WTC11 (cell line): ENCODE results near the gene TERT. TPM values are rescaled to one million over a fixed set of nuclear protein-coding genes. Genes with fewer than 3 reads are reported as not detected.

Experiments used
- ATAC-seq: fragments of 200-7000 bp; cut with Tn5 transposase; 2 replicates; pipeline ENCODE4 v1.10.0; 2021; ENCODE audit warnings: mild to moderate bottlenecking, moderate library complexity
- CTCF ChIA-PET: fragments of 300-600 bp; sonication (Branson Sonifier 250); formaldehyde crosslinking; loops from one replicate; lab custom pipeline; 2021; ENCODE audit warnings: antibody characterized with exemption; lab: Charles Lee
- POLR2A ChIA-PET: fragments of 350-600 bp; sonication (Branson Sonifier 250); formaldehyde crosslinking; loops from one replicate; lab custom pipeline; 2021; ENCODE audit warnings: antibody characterized with exemption; lab: Charles Lee
- DNase-seq: peaks from one replicate; pipeline ENCODE4 v3.0.0; 2021; ENCODE audit warnings: low spot score
- H3K27ac Mint-ChIP-seq: 2 replicates; pipeline ENCODE4 v1.8.0; 2021; ENCODE audit warnings: mixed read lengths
- H3K27me3 Mint-ChIP-seq: 2 replicates; pipeline ENCODE4 v1.8.0; 2021; ENCODE audit warnings: low read depth, mild to moderate bottlenecking, moderate library complexity, mixed read lengths
- H3K36me3 Mint-ChIP-seq: 2 replicates; pipeline ENCODE4 v1.8.0; 2021; ENCODE audit warnings: mixed read lengths
- H3K4me1 Mint-ChIP-seq: 2 replicates; pipeline ENCODE4 v1.8.0; 2022; ENCODE audit warnings: mixed read lengths
- H3K4me3 Mint-ChIP-seq: 2 replicates; pipeline ENCODE4 v1.8.0; 2021; ENCODE audit warnings: mild to moderate bottlenecking, moderate library complexity, mixed read lengths
- H3K9me3 Mint-ChIP-seq: 2 replicates; pipeline ENCODE4 v1.8.0; 2021; ENCODE audit warnings: mixed read lengths
- CREB1 ChIP-seq: sonication (generic); formaldehyde crosslinking; IDR thresholded peaks from 2 replicates; pipeline ENCODE4 v1.8.0; 2023; ENCODE audit warnings: mild to moderate bottlenecking, missing genetic modification reagents
- ELF4 ChIP-seq: sonication (generic); formaldehyde crosslinking; IDR thresholded peaks from 2 replicates; pipeline ENCODE4 v1.8.1; 2022; ENCODE audit warnings: low read depth, mild to moderate bottlenecking, moderate library complexity, missing genetic modification reagents
- ETV6 ChIP-seq: sonication (generic); formaldehyde crosslinking; IDR thresholded peaks from 2 replicates; pipeline ENCODE4 v1.8.1; 2022; ENCODE audit warnings: mild to moderate bottlenecking, missing genetic modification reagents
- FOXP1 ChIP-seq: sonication (generic); formaldehyde crosslinking; IDR thresholded peaks from 2 replicates; pipeline ENCODE4 v1.8.0; 2022; ENCODE audit warnings: missing genetic modification reagents, mild to moderate bottlenecking, moderate library complexity, borderline replicate concordance
- GTF2I ChIP-seq: fragments of 250-450 bp; sonication (Bioruptor Pico); conservative IDR thresholded peaks from 2 replicates; pipeline ENCODE4 v1.4.0; 2021; ENCODE audit warnings: mild to moderate bottlenecking
- KAT7 ChIP-seq: sonication (generic); formaldehyde crosslinking; IDR thresholded peaks from 2 replicates; pipeline ENCODE4 v1.8.1; 2023; ENCODE audit warnings: missing genetic modification reagents, mild to moderate bottlenecking, borderline replicate concordance
- MYBL2 ChIP-seq: sonication (generic); formaldehyde crosslinking; IDR thresholded peaks from 2 replicates; pipeline ENCODE4 v1.8.1; 2023; ENCODE audit warnings: mild to moderate bottlenecking, moderate library complexity, missing genetic modification reagents
- NFYB ChIP-seq: sonication (generic); formaldehyde crosslinking; conservative IDR thresholded peaks from 2 replicates; pipeline ENCODE4 v1.8.0; 2022; ENCODE audit warnings: low read depth, missing genetic modification reagents
- OVOL2 ChIP-seq: fragments of 250-450 bp; sonication (Bioruptor Pico); IDR thresholded peaks from 2 replicates; pipeline ENCODE4 v1.9.0; 2021; ENCODE audit warnings: mild to moderate bottlenecking, borderline replicate concordance
- TEAD1 ChIP-seq: sonication (generic); formaldehyde crosslinking; IDR thresholded peaks from 2 replicates; pipeline ENCODE4 v1.8.0; 2022; ENCODE audit warnings: mild to moderate bottlenecking, missing genetic modification reagents
- ZNF121 ChIP-seq: sonication (generic); formaldehyde crosslinking; IDR thresholded peaks from 2 replicates; pipeline ENCODE4 v1.8.0; 2023; ENCODE audit warnings: missing genetic modification reagents
- ZNF138 ChIP-seq: sonication (generic); formaldehyde crosslinking; conservative IDR thresholded peaks from 2 replicates; pipeline ENCODE4 v1.8.1; 2022; ENCODE audit warnings: mild to moderate bottlenecking, moderate library complexity, missing genetic modification reagents
- ZNF232 ChIP-seq: sonication (generic); formaldehyde crosslinking; IDR thresholded peaks from 2 replicates; pipeline ENCODE4 v1.8.0; 2022; ENCODE audit warnings: mild to moderate bottlenecking, missing genetic modification reagents
- ZNF263 ChIP-seq: sonication (generic); formaldehyde crosslinking; IDR thresholded peaks from 2 replicates; pipeline ENCODE4 v1.8.1; 2022; ENCODE audit warnings: low read depth, mild to moderate bottlenecking, moderate library complexity, missing genetic modification reagents
- ZNF416 ChIP-seq: fragments of 250-450 bp; sonication (Bioruptor Pico); IDR thresholded peaks from 2 replicates; pipeline ENCODE4 v1.9.0; 2021; ENCODE audit warnings: mild to moderate bottlenecking, inconsistent platforms
- ZNF423 ChIP-seq: fragments of 250-450 bp; sonication (Bioruptor Pico); IDR thresholded peaks from 2 replicates; pipeline ENCODE4 v2.1.2; 2022; ENCODE audit warnings: mild to moderate bottlenecking, moderate library complexity
- total RNA-seq: library from RNA; stranded (reverse); gene quantifications from 3 replicates; pipeline ENCODE4 v1.2.3, GENCODE V29; 2021
- TF ChIP-seq, protein P1 (sequence below): sonication (generic); formaldehyde crosslinking; IDR thresholded peaks from 2 replicates; pipeline ENCODE4 v1.8.0; 2022; ENCODE audit warnings: mild to moderate bottlenecking, missing genetic modification reagents
- TF ChIP-seq, protein P2 (sequence below): fragments of 250-450 bp; sonication (Bioruptor Pico); IDR thresholded peaks from 2 replicates; pipeline ENCODE4 v1.9.0; 2021; ENCODE audit warnings: mild to moderate bottlenecking
- TF ChIP-seq, protein P3 (sequence below): sonication (generic); formaldehyde crosslinking; IDR thresholded peaks from 2 replicates; pipeline ENCODE4 v1.8.1; 2022; ENCODE audit warnings: low read depth, mild to moderate bottlenecking, moderate library complexity, missing genetic modification reagents, borderline replicate concordance
- TF ChIP-seq, protein P4 (sequence below): fragments of 200-600 bp; IDR thresholded peaks from 2 replicates; pipeline ENCODE4 v1.8.0; 2022; ENCODE audit warnings: antibody characterized with exemption
- TF ChIP-seq, protein P5 (sequence below): fragments of 250-450 bp; sonication (Bioruptor Pico); IDR thresholded peaks from 2 replicates; pipeline ENCODE4 v1.8.0; 2021; ENCODE audit warnings: mild to moderate bottlenecking
- TF ChIP-seq, protein P6 (sequence below): sonication (generic); formaldehyde crosslinking; IDR thresholded peaks from 2 replicates; pipeline ENCODE4 v1.8.0; 2023; ENCODE audit warnings: mild to moderate bottlenecking, missing genetic modification reagents
- TF ChIP-seq, protein P7 (sequence below): sonication (generic); formaldehyde crosslinking; conservative IDR thresholded peaks from 2 replicates; pipeline ENCODE4 v1.8.1; 2023; ENCODE audit warnings: mild to moderate bottlenecking, low read depth, missing genetic modification reagents, moderate library complexity

The TERT gene
- total RNA-seq, 1 experiment from 2014 or later, result 42.9 TPM

DNA sequence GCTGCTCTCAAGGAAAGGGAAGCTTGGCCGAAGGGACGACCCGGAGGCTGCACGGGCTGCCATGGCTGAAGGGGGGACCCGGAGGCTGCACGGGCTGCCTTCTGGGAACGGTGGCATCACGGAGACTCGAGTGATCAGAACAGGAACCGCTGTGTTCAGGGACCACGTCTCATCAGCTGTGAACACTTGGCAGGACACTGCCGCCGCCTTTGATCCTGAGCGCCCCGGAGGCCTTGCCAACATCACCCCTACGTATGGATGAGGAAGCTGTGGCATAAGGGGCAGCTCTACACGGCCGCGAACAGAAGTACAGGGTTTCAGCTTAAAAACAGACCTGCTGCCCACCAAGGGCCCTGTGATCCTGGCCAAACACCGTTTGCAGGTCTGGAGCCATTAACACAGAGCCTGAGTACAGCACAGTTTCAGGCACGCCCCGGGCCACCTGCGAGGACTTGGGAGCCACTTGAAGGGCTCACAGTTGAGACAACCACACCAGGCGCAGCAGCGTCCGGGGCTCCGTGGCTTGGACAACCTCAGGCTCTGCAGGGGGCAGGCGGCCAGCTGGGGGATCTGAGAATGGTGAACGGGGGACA is 23.9 kb upstream of the TERT start (continued):
- no peak for TF ChIP-seq ZNF423
- TF ChIP-seq, protein P1, sequence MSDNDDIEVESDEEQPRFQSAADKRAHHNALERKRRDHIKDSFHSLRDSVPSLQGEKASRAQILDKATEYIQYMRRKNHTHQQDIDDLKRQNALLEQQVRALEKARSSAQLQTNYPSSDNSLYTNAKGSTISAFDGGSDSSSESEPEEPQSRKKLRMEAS (CRISPR knock-in tag), result no peak
- no peak for TF ChIP-seq ETV6 (CRISPR knock-in tag)

DNA sequence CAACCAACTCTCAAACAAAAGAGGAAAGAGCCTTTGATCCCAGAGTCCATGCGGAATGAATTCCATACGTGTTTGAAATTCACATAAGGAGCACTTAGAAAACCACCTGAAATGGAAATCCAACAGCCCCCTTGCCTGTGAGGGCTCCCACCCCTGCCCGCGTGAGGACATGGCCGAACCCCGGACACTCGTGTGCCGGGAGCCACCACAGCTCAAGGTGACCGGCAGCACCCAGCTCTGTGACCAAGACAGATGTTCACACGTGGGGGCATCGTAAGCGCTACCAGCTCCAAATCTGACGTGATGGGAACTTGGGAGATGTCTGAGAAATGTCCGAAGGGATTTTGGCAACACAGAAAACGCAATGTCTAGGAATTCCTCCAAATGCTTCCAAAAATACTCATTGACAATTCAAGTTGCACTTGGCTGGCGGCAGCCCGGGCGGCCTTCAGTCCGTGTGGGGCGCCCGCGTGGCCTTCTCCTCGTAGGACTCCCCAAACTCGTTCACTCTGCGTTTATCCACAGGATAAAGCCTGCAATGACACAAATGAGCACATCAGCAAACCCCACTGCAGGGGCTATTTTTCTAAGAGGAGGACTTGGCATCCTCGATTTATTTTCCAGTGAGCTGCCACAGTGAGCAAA is 23.2 kb upstream of the TERT start:
- ChIA-PET POLR2A (no interaction called here), CTCF (interaction anchor here (1.2 kb wide), 1 partner anchor 327 kb away, joined by 3 read pairs; no protein-coding TSS in a partner anchor)

More for the DNA sequence above, 23.2 kb upstream of the TERT start:
- Mint-ChIP-seq H3K27me3 (no peaks in the 10 kb centered on the region), H3K27ac (no peak overlapping the region), H3K4me3 (no peak overlapping the region), H3K4me1 (peaks cover 30% of the 10 kb centered on the region), H3K9me3 (no peaks in the 10 kb centered on the region), H3K36me3 (peaks cover 34% of the 10 kb centered on the region)
- ATAC-seq, result no peak
- no peak for DNase-seq
- TF ChIP-seq CREB1 (CRISPR knock-in tag) (no peak), ZNF263 (CRISPR knock-in tag) (no peak), ZNF138 (CRISPR knock-in tag) (no peak), MYBL2 (CRISPR knock-in tag) (no peak), NFYB (CRISPR knock-in tag) (no peak), ZNF121 (CRISPR knock-in tag) (no peak), KAT7 (CRISPR knock-in tag) (no peak), GTF2I (no peak), FOXP1 (no peak), OVOL2 (CRISPR knock-in tag) (no peak), TEAD1 (no peak), ZNF232 (CRISPR knock-in tag) (no peak), ZNF416 (CRISPR knock-in tag) (no peak), ELF4 (CRISPR knock-in tag) (no peak)
- TF ChIP-seq, protein P2, sequence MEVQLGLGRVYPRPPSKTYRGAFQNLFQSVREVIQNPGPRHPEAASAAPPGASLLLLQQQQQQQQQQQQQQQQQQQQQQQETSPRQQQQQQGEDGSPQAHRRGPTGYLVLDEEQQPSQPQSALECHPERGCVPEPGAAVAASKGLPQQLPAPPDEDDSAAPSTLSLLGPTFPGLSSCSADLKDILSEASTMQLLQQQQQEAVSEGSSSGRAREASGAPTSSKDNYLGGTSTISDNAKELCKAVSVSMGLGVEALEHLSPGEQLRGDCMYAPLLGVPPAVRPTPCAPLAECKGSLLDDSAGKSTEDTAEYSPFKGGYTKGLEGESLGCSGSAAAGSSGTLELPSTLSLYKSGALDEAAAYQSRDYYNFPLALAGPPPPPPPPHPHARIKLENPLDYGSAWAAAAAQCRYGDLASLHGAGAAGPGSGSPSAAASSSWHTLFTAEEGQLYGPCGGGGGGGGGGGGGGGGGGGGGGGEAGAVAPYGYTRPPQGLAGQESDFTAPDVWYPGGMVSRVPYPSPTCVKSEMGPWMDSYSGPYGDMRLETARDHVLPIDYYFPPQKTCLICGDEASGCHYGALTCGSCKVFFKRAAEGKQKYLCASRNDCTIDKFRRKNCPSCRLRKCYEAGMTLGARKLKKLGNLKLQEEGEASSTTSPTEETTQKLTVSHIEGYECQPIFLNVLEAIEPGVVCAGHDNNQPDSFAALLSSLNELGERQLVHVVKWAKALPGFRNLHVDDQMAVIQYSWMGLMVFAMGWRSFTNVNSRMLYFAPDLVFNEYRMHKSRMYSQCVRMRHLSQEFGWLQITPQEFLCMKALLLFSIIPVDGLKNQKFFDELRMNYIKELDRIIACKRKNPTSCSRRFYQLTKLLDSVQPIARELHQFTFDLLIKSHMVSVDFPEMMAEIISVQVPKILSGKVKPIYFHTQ (CRISPR knock-in tag), result no peak
- TF ChIP-seq, protein P3, sequence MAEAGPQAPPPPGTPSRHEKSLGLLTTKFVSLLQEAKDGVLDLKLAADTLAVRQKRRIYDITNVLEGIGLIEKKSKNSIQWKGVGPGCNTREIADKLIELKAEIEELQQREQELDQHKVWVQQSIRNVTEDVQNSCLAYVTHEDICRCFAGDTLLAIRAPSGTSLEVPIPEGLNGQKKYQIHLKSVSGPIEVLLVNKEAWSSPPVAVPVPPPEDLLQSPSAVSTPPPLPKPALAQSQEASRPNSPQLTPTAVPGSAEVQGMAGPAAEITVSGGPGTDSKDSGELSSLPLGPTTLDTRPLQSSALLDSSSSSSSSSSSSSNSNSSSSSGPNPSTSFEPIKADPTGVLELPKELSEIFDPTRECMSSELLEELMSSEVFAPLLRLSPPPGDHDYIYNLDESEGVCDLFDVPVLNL (CRISPR knock-in tag), result no peak
- TF ChIP-seq, protein P4, sequence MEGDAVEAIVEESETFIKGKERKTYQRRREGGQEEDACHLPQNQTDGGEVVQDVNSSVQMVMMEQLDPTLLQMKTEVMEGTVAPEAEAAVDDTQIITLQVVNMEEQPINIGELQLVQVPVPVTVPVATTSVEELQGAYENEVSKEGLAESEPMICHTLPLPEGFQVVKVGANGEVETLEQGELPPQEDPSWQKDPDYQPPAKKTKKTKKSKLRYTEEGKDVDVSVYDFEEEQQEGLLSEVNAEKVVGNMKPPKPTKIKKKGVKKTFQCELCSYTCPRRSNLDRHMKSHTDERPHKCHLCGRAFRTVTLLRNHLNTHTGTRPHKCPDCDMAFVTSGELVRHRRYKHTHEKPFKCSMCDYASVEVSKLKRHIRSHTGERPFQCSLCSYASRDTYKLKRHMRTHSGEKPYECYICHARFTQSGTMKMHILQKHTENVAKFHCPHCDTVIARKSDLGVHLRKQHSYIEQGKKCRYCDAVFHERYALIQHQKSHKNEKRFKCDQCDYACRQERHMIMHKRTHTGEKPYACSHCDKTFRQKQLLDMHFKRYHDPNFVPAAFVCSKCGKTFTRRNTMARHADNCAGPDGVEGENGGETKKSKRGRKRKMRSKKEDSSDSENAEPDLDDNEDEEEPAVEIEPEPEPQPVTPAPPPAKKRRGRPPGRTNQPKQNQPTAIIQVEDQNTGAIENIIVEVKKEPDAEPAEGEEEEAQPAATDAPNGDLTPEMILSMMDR, result no peak
- TF ChIP-seq, protein P5, sequence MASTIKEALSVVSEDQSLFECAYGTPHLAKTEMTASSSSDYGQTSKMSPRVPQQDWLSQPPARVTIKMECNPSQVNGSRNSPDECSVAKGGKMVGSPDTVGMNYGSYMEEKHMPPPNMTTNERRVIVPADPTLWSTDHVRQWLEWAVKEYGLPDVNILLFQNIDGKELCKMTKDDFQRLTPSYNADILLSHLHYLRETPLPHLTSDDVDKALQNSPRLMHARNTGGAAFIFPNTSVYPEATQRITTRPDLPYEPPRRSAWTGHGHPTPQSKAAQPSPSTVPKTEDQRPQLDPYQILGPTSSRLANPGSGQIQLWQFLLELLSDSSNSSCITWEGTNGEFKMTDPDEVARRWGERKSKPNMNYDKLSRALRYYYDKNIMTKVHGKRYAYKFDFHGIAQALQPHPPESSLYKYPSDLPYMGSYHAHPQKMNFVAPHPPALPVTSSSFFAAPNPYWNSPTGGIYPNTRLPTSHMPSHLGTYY (CRISPR knock-in tag), result no peak
- TF ChIP-seq, protein P6, sequence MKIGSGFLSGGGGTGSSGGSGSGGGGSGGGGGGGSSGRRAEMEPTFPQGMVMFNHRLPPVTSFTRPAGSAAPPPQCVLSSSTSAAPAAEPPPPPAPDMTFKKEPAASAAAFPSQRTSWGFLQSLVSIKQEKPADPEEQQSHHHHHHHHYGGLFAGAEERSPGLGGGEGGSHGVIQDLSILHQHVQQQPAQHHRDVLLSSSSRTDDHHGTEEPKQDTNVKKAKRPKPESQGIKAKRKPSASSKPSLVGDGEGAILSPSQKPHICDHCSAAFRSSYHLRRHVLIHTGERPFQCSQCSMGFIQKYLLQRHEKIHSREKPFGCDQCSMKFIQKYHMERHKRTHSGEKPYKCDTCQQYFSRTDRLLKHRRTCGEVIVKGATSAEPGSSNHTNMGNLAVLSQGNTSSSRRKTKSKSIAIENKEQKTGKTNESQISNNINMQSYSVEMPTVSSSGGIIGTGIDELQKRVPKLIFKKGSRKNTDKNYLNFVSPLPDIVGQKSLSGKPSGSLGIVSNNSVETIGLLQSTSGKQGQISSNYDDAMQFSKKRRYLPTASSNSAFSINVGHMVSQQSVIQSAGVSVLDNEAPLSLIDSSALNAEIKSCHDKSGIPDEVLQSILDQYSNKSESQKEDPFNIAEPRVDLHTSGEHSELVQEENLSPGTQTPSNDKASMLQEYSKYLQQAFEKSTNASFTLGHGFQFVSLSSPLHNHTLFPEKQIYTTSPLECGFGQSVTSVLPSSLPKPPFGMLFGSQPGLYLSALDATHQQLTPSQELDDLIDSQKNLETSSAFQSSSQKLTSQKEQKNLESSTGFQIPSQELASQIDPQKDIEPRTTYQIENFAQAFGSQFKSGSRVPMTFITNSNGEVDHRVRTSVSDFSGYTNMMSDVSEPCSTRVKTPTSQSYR (CRISPR knock-in tag), result no peak
- TF ChIP-seq, protein P7, sequence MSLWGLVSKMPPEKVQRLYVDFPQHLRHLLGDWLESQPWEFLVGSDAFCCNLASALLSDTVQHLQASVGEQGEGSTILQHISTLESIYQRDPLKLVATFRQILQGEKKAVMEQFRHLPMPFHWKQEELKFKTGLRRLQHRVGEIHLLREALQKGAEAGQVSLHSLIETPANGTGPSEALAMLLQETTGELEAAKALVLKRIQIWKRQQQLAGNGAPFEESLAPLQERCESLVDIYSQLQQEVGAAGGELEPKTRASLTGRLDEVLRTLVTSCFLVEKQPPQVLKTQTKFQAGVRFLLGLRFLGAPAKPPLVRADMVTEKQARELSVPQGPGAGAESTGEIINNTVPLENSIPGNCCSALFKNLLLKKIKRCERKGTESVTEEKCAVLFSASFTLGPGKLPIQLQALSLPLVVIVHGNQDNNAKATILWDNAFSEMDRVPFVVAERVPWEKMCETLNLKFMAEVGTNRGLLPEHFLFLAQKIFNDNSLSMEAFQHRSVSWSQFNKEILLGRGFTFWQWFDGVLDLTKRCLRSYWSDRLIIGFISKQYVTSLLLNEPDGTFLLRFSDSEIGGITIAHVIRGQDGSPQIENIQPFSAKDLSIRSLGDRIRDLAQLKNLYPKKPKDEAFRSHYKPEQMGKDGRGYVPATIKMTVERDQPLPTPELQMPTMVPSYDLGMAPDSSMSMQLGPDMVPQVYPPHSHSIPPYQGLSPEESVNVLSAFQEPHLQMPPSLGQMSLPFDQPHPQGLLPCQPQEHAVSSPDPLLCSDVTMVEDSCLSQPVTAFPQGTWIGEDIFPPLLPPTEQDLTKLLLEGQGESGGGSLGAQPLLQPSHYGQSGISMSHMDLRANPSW (CRISPR knock-in tag), result no peak
